HepG2 (cell line): ENCODE data around the gene BET1L. TPM values are rescaled to one million over a fixed set of nuclear protein-coding genes. Genes with fewer than 3 reads are reported as not detected.

ENCODE experiments used
- FOSL2 ChIP-seq: sonication (generic); formaldehyde crosslinking; IDR thresholded peaks from 2 replicates; pipeline ENCODE4 v1.4.0; 2020; ENCODE audit warnings: missing genetic modification reagents
- FOXC1 ChIP-seq: sonication (generic); formaldehyde crosslinking; IDR thresholded peaks from 2 replicates; pipeline ENCODE4 v1.8.0; 2022; ENCODE audit warnings: mild to moderate bottlenecking, missing genetic modification reagents, borderline replicate concordance
- JARID2 ChIP-seq: sonication (generic); formaldehyde crosslinking; IDR thresholded peaks from 2 replicates; pipeline ENCODE4 v1.8.1; 2023; ENCODE audit warnings: missing genetic modification reagents, inconsistent platforms; ENCODE audit not compliant: insufficient replicate concordance
- REPIN1 ChIP-seq: sonication (generic); formaldehyde crosslinking; IDR thresholded peaks from 2 replicates; pipeline ENCODE4 v1.8.0; 2022; ENCODE audit warnings: missing genetic modification reagents, low read depth, mild to moderate bottlenecking, borderline replicate concordance
- SMAD3 ChIP-seq: sonication (generic); formaldehyde crosslinking; IDR thresholded peaks from 2 replicates; pipeline ENCODE4 v1.4.0; 2020; ENCODE audit warnings: missing genetic modification reagents
- WIZ ChIP-seq: sonication (generic); formaldehyde crosslinking; IDR thresholded peaks from 2 replicates; pipeline ENCODE4 v1.5.1; 2020; ENCODE audit warnings: mild to moderate bottlenecking, missing genetic modification reagents
- ZNF160 ChIP-seq: sonication (generic); formaldehyde crosslinking; IDR thresholded peaks from 2 replicates; pipeline ENCODE4 v1.8.0; 2022; ENCODE audit warnings: mild to moderate bottlenecking, inconsistent platforms, missing genetic modification reagents
- ZNF180 ChIP-seq: sonication (generic); formaldehyde crosslinking; IDR thresholded peaks from 2 replicates; pipeline ENCODE4 v1.4.0; 2020; ENCODE audit warnings: low read depth, missing genetic modification reagents, borderline replicate concordance
- ZNF598 ChIP-seq: sonication (generic); formaldehyde crosslinking; IDR thresholded peaks from 2 replicates; pipeline ENCODE4 v1.5.1; 2020; ENCODE audit warnings: mild to moderate bottlenecking, missing genetic modification reagents, borderline replicate concordance
- polyA plus RNA-seq, 8 experiments: library from polyadenylated mRNA; depleted of rRNA in 3 of 8; stranded (reverse) in 7 of 8; unstranded in 1 of 8; fragments of >200 nt; fragmentation: Illumina TruSeq in 4 of 8; extraction: Trizol in 4 of 8; gene quantifications; 2 replicates each; pipeline versions ENCODE4 v1.2.1 to v1.2.3, GENCODE V29; 2011 to 2016; ENCODE audit warnings: low read depth in 4 of 8, missing spikeins in 1 of 8, mixed read lengths in 1 of 8; ENCODE audit not compliant: insufficient read depth in 1 of 8
- total RNA-seq, 5 experiments: library from RNA; depleted of rRNA; stranded (reverse); fragments of >200 nt; fragmentation: Illumina TruSeq; extraction: Trizol; gene quantifications; 2 replicates each; pipeline ENCODE4 v1.2.3, GENCODE V29; 2016; ENCODE audit warnings: low read depth in 1 of 5
- TF ChIP-seq, protein P1 (sequence below): sonication (generic); formaldehyde crosslinking; IDR thresholded peaks from 2 replicates; pipeline ENCODE4 v1.5.0; 2020; ENCODE audit warnings: mild to moderate bottlenecking, missing genetic modification reagents
- TF ChIP-seq, protein P2 (sequence below): sonication (generic); formaldehyde crosslinking; IDR thresholded peaks from 2 replicates; pipeline ENCODE4 v1.4.0; 2020; ENCODE audit warnings: mild to moderate bottlenecking, missing genetic modification reagents
- TF ChIP-seq, protein P3 (sequence below): sonication (generic); formaldehyde crosslinking; IDR thresholded peaks from 2 replicates; pipeline ENCODE4 v1.4.0; 2020; ENCODE audit warnings: missing genetic modification reagents, borderline replicate concordance
- TF ChIP-seq, protein P4 (sequence below): sonication (generic); formaldehyde crosslinking; IDR thresholded peaks from 2 replicates; pipeline ENCODE4 v1.4.0; 2020; ENCODE audit warnings: missing genetic modification reagents
- TF ChIP-seq, protein P5 (sequence below): sonication (generic); formaldehyde crosslinking; IDR thresholded peaks from 2 replicates; pipeline ENCODE4 v1.4.0; 2020; ENCODE audit warnings: missing genetic modification reagents

BET1L gene
- total and polyA plus RNA-seq, 2 of the 13 experiments (the other 11 are each of a cell fraction or from before 2014, with no cell fraction given), result 26.2 to 59.6 TPM

DNA sequence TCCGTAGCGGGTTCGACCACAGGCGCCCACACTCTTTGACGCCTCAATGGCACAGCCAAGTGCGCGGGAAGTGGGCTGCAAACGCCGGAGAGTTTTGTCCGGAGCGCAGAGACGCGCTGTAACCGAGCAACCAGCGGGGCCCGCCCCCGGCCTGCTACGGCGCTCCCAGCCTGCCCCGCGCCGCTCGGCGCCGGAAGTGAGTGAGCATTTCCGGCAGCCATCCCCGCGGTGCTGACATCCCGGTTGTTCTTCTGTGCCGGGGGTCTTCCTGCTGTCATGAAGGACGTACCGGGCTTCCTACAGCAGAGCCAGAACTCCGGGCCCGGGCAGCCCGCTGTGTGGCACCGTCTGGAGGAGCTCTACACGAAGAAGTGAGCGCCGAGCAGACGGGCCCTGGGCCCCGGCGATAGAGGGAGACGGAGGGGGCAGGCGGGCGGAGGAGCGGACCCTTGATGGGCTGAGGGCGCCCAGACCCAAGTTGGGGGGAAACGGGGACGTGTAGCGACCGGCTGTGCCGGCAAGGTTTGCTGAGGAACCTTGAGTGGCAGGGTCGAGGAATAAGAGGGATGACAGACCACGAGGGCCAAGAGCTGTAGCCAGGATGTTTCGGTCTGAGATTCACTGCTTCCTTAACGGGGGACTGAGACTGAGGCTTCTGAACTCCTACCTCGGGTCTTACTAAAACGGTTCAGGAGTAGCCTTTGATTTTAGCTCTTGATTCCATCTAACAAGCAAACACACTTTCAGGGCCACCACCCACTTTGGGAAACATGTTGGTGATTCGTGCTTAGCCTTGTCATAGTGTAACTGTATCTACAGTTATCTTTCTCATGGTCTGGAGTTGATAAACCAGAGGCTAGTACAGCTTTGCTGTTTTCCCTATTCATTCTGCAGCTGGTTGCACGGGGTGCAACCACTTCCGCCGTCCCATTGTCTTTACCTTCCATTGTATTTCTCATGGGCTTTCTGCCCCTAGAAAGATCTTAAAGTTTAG is 29.9 kb upstream of the BET1L start, which contains the start of gene PSMD13 (continued):
- TF ChIP-seq, protein P1, sequence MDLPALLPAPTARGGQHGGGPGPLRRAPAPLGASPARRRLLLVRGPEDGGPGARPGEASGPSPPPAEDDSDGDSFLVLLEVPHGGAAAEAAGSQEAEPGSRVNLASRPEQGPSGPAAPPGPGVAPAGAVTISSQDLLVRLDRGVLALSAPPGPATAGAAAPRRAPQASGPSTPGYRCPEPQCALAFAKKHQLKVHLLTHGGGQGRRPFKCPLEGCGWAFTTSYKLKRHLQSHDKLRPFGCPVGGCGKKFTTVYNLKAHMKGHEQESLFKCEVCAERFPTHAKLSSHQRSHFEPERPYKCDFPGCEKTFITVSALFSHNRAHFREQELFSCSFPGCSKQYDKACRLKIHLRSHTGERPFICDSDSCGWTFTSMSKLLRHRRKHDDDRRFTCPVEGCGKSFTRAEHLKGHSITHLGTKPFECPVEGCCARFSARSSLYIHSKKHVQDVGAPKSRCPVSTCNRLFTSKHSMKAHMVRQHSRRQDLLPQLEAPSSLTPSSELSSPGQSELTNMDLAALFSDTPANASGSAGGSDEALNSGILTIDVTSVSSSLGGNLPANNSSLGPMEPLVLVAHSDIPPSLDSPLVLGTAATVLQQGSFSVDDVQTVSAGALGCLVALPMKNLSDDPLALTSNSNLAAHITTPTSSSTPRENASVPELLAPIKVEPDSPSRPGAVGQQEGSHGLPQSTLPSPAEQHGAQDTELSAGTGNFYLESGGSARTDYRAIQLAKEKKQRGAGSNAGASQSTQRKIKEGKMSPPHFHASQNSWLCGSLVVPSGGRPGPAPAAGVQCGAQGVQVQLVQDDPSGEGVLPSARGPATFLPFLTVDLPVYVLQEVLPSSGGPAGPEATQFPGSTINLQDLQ (CRISPR knock-in tag), result no peak
- TF ChIP-seq SMAD3 (CRISPR knock-in tag) (peak; percentile 37; the same call in 1 of the 2 replicates), WIZ (CRISPR knock-in tag) (no peak), ZNF598 (CRISPR knock-in tag) (peak; percentile 68; the same call in 1 of the 2 replicates), JARID2 (CRISPR knock-in tag) (no peak), FOXC1 (no peak), FOSL2 (0 out of 2 replicates have a peak, but pooled peaks have one; percentile 9), ZNF180 (no peak), ZNF160 (0 out of 2 replicates have a peak, but pooled peaks have one; percentile 42), REPIN1 (CRISPR knock-in tag) (no peak; the same call in 1 of the 2 replicates)
- TF ChIP-seq, protein P2, sequence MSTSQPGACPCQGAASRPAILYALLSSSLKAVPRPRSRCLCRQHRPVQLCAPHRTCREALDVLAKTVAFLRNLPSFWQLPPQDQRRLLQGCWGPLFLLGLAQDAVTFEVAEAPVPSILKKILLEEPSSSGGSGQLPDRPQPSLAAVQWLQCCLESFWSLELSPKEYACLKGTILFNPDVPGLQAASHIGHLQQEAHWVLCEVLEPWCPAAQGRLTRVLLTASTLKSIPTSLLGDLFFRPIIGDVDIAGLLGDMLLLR (CRISPR knock-in tag), result no peak; the same call in 1 of the 2 replicates
- TF ChIP-seq, protein P3, sequence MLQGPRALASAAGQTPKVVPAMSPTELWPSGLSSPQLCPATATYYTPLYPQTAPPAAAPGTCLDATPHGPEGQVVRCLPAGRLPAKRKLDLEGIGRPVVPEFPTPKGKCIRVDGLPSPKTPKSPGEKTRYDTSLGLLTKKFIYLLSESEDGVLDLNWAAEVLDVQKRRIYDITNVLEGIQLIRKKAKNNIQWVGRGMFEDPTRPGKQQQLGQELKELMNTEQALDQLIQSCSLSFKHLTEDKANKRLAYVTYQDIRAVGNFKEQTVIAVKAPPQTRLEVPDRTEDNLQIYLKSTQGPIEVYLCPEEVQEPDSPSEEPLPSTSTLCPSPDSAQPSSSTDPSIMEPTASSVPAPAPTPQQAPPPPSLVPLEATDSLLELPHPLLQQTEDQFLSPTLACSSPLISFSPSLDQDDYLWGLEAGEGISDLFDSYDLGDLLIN, result peak; percentile 51; the same call in 1 of the 2 replicates
- TF ChIP-seq, protein P4, sequence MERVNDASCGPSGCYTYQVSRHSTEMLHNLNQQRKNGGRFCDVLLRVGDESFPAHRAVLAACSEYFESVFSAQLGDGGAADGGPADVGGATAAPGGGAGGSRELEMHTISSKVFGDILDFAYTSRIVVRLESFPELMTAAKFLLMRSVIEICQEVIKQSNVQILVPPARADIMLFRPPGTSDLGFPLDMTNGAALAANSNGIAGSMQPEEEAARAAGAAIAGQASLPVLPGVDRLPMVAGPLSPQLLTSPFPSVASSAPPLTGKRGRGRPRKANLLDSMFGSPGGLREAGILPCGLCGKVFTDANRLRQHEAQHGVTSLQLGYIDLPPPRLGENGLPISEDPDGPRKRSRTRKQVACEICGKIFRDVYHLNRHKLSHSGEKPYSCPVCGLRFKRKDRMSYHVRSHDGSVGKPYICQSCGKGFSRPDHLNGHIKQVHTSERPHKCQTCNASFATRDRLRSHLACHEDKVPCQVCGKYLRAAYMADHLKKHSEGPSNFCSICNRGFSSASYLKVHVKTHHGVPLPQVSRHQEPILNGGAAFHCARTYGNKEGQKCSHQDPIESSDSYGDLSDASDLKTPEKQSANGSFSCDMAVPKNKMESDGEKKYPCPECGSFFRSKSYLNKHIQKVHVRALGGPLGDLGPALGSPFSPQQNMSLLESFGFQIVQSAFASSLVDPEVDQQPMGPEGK (CRISPR knock-in tag), result no peak; the same call in 1 of the 2 replicates
- TF ChIP-seq, protein P5, sequence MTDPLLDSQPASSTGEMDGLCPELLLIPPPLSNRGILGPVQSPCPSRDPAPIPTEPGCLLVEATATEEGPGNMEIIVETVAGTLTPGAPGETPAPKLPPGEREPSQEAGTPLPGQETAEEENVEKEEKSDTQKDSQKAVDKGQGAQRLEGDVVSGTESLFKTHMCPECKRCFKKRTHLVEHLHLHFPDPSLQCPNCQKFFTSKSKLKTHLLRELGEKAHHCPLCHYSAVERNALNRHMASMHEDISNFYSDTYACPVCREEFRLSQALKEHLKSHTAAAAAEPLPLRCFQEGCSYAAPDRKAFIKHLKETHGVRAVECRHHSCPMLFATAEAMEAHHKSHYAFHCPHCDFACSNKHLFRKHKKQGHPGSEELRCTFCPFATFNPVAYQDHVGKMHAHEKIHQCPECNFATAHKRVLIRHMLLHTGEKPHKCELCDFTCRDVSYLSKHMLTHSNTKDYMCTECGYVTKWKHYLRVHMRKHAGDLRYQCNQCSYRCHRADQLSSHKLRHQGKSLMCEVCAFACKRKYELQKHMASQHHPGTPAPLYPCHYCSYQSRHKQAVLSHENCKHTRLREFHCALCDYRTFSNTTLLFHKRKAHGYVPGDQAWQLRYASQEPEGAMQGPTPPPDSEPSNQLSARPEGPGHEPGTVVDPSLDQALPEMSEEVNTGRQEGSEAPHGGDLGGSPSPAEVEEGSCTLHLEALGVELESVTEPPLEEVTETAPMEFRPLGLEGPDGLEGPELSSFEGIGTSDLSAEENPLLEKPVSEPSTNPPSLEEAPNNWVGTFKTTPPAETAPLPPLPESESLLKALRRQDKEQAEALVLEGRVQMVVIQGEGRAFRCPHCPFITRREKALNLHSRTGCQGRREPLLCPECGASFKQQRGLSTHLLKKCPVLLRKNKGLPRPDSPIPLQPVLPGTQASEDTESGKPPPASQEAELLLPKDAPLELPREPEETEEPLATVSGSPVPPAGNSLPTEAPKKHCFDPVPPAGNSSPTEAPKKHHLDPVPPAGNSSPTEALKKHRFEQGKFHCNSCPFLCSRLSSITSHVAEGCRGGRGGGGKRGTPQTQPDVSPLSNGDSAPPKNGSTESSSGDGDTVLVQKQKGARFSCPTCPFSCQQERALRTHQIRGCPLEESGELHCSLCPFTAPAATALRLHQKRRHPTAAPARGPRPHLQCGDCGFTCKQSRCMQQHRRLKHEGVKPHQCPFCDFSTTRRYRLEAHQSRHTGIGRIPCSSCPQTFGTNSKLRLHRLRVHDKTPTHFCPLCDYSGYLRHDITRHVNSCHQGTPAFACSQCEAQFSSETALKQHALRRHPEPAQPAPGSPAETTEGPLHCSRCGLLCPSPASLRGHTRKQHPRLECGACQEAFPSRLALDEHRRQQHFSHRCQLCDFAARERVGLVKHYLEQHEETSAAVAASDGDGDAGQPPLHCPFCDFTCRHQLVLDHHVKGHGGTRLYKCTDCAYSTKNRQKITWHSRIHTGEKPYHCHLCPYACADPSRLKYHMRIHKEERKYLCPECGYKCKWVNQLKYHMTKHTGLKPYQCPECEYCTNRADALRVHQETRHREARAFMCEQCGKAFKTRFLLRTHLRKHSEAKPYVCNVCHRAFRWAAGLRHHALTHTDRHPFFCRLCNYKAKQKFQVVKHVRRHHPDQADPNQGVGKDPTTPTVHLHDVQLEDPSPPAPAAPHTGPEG, result no peak
